HepG2 (cell line): ENCODE measurements around the gene SPG7. TPM values are rescaled to one million over a fixed set of nuclear protein-coding genes. Genes with fewer than 3 reads are reported as not detected.

Experiments used
- CHD2 ChIP-seq: IDR thresholded peaks from 2 replicates; pipeline ENCODE4 v1.6.1; 2011; ENCODE audit warnings: low read depth, low read length, improper control_type of control experiment
- FOXP1 ChIP-seq, 2 experiments: fragments of 450-650 bp in 1 of 2; IDR thresholded peaks; 2 replicates each; pipeline ENCODE4 v1.6.1; 2017 to 2018; ENCODE audit warnings: antibody characterized with exemption in 1 of 2
- GABPA ChIP-seq, 2 experiments: IDR thresholded peaks; 2 replicates each; pipeline ENCODE4 v1.6.1; 2011 to 2016; ENCODE audit warnings: low read depth in 2 of 2, low read length in 1 of 2, missing biosample characterization in 1 of 2, missing genetic modification characterization in 1 of 2
- GATA4 ChIP-seq: sonication (generic); IDR thresholded peaks from 2 replicates; pipeline ENCODE4 v1.6.1; 2016; ENCODE audit warnings: antibody characterized with exemption, low read depth, borderline replicate concordance
- JDP2 ChIP-seq: sonication (generic); formaldehyde crosslinking; IDR thresholded peaks from 2 replicates; pipeline ENCODE4 v1.8.1; 2022; ENCODE audit warnings: missing genetic modification reagents, borderline replicate concordance
- JUNB ChIP-seq: sonication (generic); formaldehyde crosslinking; IDR thresholded peaks from 2 replicates; pipeline ENCODE4 v1.8.0; 2022; ENCODE audit warnings: missing genetic modification reagents, mild to moderate bottlenecking, borderline replicate concordance
- KDM1A ChIP-seq: IDR thresholded peaks from 2 replicates; pipeline ENCODE4 v1.6.1; 2016; ENCODE audit warnings: missing compliant biosample characterization
- MIER3 ChIP-seq: IDR thresholded peaks from 2 replicates; pipeline ENCODE4 v1.6.1; 2016; ENCODE audit warnings: missing compliant biosample characterization, borderline replicate concordance
- MTF1 ChIP-seq: sonication (generic); formaldehyde crosslinking; IDR thresholded peaks from 2 replicates; pipeline ENCODE4 v1.5.0; 2020; ENCODE audit warnings: missing genetic modification reagents
- NR2F6 ChIP-seq, 2 experiments: IDR thresholded peaks; 2 replicates each; pipeline ENCODE4 v1.6.1; 2016; ENCODE audit warnings: antibody characterized with exemption in 1 of 2, mild to moderate bottlenecking in 1 of 2
- SOX5 ChIP-seq: IDR thresholded peaks from 2 replicates; pipeline ENCODE4 v1.6.1; 2016; ENCODE audit warnings: borderline replicate concordance
- YEATS2 ChIP-seq: sonication (generic); formaldehyde crosslinking; IDR thresholded peaks from 2 replicates; pipeline ENCODE4 v1.4.0; 2020; ENCODE audit warnings: missing genetic modification reagents, borderline replicate concordance
- ZNF253 ChIP-seq: sonication (generic); formaldehyde crosslinking; IDR thresholded peaks from 2 replicates; pipeline ENCODE4 v1.8.0; 2022; ENCODE audit warnings: mild to moderate bottlenecking, missing genetic modification reagents, borderline replicate concordance
- ZNF672 ChIP-seq: sonication (generic); formaldehyde crosslinking; IDR thresholded peaks from 2 replicates; pipeline ENCODE4 v1.8.1; 2022; ENCODE audit warnings: missing genetic modification reagents
- polyA plus RNA-seq, 8 experiments: library from polyadenylated mRNA; depleted of rRNA in 3 of 8; stranded (reverse) in 7 of 8; unstranded in 1 of 8; fragments of >200 nt; fragmentation: Illumina TruSeq in 4 of 8; extraction: Trizol in 4 of 8; gene quantifications; 2 replicates each; pipeline versions ENCODE4 v1.2.1 to v1.2.3, GENCODE V29; 2011 to 2016; ENCODE audit warnings: low read depth in 4 of 8, missing spikeins in 1 of 8, mixed read lengths in 1 of 8; ENCODE audit not compliant: insufficient read depth in 1 of 8
- total RNA-seq, 5 experiments: library from RNA; depleted of rRNA; stranded (reverse); fragments of >200 nt; fragmentation: Illumina TruSeq; extraction: Trizol; gene quantifications; 2 replicates each; pipeline ENCODE4 v1.2.3, GENCODE V29; 2016; ENCODE audit warnings: low read depth in 1 of 5
- TF ChIP-seq, protein P1 (sequence below): IDR thresholded peaks from 2 replicates; pipeline ENCODE4 v1.6.1; 2012; ENCODE audit warnings: low read depth, low read length, improper control_type of control experiment
- TF ChIP-seq, protein P2 (sequence below): IDR thresholded peaks from 2 replicates; pipeline ENCODE4 v1.6.1; 2018; ENCODE audit warnings: missing genetic modification reagents, mild to moderate bottlenecking, missing compliant biosample characterization
- TF ChIP-seq, protein P3 (sequence below): IDR thresholded peaks from 2 replicates; pipeline ENCODE4 v1.6.1; 2016; ENCODE audit warnings: mild to moderate bottlenecking
- TF ChIP-seq, protein P4 (sequence below): sonication (generic); formaldehyde crosslinking; IDR thresholded peaks from 2 replicates; pipeline ENCODE4; 2020; ENCODE audit warnings: missing genetic modification reagents, mild to moderate bottlenecking, borderline replicate concordance
- TF ChIP-seq, protein P5 (sequence below): sonication (generic); formaldehyde crosslinking; IDR thresholded peaks from 2 replicates; pipeline ENCODE4 v1.5.0; 2020; ENCODE audit warnings: missing genetic modification reagents

Gene SPG7
- total and polyA plus RNA-seq, 2 of the 13 experiments (the other 11 are each of a cell fraction or from before 2014, with no cell fraction given) = 66.0 to 136 TPM

DNA sequence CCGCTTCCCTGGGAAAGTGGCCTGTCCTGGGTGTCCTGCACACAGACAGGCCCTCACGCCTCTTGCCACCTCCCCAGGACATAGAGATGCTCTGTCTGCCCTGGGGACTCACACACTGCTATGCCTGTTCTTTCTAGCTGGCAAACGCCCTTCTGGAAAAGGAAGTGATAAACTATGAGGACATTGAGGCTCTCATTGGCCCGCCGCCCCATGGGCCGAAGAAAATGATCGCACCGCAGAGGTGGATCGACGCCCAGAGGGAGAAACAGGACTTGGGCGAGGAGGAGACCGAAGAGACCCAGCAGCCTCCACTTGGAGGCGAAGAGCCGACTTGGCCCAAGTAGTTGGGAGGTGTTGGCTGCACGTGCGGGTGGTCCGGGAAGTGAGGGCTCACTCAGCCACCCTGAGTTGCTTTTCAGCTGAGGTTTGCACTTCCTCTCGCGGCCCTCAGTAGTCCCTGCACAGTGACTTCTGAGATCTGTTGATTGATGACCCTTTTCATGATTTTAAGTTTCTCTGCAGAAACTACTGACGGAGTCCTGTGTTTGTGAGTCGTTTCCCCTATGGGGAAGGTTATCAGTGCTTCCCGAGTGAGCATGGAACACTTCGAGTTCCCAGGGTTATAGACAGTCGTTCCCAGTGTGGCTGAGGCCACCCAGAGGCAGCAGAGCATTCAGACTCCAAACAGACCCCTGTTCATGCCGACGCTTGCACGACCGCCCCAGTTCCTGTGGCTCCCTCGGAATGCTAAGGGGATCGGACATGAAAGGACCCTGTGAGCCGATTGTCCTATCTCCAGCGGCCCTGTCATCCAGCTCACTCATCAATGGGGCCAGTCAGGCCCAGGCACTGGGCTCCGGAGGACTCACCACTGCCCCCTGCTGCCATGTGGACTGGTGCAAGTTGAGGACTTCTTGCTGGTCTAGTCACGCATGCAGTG, 48.8 kb downstream of the SPG7 start (continued):
- TF ChIP-seq, protein P1, sequence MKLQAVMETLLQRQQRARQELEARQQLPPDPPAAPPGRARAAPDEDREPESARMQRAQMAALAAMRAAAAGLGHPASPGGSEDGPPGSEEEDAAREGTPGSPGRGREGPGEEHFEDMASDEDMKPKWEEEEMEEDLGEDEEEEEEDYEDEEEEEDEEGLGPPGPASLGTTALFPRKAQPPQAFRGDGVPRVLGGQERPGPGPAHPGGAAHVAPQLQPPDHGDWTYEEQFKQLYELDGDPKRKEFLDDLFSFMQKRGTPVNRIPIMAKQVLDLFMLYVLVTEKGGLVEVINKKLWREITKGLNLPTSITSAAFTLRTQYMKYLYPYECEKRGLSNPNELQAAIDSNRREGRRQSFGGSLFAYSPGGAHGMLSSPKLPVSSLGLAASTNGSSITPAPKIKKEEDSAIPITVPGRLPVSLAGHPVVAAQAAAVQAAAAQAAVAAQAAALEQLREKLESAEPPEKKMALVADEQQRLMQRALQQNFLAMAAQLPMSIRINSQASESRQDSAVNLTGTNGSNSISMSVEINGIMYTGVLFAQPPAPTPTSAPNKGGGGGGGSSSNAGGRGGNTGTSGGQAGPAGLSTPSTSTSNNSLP = 0 out of 2 replicates have a peak, but pooled peaks have one; percentile 10
- no peak for TF ChIP-seq KDM1A (CRISPR knock-in tag)
- no peak for TF ChIP-seq JUNB (CRISPR knock-in tag)
- TF ChIP-seq MTF1 (CRISPR knock-in tag) = no peak
- TF ChIP-seq GABPA (IDR thresholded peaks at IDR 0.05; ENCODE audit: low read depth, low read length) = no peak
- TF ChIP-seq GABPA (CRISPR knock-in tag; IDR thresholded peaks at IDR 0.05; ENCODE audit: low read depth) = no peak
- no peak for TF ChIP-seq GATA4
- 0 out of 2 replicates have a peak, but pooled peaks have one; percentile 39 for TF ChIP-seq SOX5 (CRISPR knock-in tag)
- no peak for TF ChIP-seq FOXP1 (IDR thresholded peaks at IDR 0.05)
- TF ChIP-seq FOXP1 (CRISPR knock-in tag; IDR thresholded peaks at IDR 0.05) = no peak
- no peak for TF ChIP-seq NR2F6 (IDR thresholded peaks at IDR 0.05)
- TF ChIP-seq NR2F6 (CRISPR knock-in tag; IDR thresholded peaks at IDR 0.05) = peak; percentile 30; the same call in 1 of the 2 replicates
- TF ChIP-seq, protein P2, sequence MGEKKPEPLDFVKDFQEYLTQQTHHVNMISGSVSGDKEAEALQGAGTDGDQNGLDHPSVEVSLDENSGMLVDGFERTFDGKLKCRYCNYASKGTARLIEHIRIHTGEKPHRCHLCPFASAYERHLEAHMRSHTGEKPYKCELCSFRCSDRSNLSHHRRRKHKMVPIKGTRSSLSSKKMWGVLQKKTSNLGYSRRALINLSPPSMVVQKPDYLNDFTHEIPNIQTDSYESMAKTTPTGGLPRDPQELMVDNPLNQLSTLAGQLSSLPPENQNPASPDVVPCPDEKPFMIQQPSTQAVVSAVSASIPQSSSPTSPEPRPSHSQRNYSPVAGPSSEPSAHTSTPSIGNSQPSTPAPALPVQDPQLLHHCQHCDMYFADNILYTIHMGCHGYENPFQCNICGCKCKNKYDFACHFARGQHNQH = peak; percentile 53; the same call in 1 of the 2 replicates
- TF ChIP-seq, protein P3, sequence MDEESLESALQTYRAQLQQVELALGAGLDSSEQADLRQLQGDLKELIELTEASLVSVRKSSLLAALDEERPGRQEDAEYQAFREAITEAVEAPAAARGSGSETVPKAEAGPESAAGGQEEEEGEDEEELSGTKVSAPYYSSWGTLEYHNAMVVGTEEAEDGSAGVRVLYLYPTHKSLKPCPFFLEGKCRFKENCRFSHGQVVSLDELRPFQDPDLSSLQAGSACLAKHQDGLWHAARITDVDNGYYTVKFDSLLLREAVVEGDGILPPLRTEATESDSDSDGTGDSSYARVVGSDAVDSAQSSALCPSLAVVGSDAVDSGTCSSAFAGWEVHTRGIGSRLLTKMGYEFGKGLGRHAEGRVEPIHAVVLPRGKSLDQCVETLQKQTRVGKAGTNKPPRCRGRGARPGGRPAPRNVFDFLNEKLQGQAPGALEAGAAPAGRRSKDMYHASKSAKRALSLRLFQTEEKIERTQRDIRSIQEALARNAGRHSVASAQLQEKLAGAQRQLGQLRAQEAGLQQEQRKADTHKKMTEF = no peak
- TF ChIP-seq ZNF672 (CRISPR knock-in tag) = no peak
- no peak for TF ChIP-seq ZNF253 (CRISPR knock-in tag)
- TF ChIP-seq, protein P4, sequence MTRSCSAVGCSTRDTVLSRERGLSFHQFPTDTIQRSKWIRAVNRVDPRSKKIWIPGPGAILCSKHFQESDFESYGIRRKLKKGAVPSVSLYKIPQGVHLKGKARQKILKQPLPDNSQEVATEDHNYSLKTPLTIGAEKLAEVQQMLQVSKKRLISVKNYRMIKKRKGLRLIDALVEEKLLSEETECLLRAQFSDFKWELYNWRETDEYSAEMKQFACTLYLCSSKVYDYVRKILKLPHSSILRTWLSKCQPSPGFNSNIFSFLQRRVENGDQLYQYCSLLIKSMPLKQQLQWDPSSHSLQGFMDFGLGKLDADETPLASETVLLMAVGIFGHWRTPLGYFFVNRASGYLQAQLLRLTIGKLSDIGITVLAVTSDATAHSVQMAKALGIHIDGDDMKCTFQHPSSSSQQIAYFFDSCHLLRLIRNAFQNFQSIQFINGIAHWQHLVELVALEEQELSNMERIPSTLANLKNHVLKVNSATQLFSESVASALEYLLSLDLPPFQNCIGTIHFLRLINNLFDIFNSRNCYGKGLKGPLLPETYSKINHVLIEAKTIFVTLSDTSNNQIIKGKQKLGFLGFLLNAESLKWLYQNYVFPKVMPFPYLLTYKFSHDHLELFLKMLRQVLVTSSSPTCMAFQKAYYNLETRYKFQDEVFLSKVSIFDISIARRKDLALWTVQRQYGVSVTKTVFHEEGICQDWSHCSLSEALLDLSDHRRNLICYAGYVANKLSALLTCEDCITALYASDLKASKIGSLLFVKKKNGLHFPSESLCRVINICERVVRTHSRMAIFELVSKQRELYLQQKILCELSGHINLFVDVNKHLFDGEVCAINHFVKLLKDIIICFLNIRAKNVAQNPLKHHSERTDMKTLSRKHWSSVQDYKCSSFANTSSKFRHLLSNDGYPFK = no peak
- peak; percentile 65; the same call in 1 of the 2 replicates for TF ChIP-seq YEATS2 (CRISPR knock-in tag)
- TF ChIP-seq MIER3 = peak; percentile 60; the same call in 1 of the 2 replicates
- no peak for TF ChIP-seq JDP2 (CRISPR knock-in tag)
- TF ChIP-seq CHD2 = no peak
- TF ChIP-seq, protein P5, sequence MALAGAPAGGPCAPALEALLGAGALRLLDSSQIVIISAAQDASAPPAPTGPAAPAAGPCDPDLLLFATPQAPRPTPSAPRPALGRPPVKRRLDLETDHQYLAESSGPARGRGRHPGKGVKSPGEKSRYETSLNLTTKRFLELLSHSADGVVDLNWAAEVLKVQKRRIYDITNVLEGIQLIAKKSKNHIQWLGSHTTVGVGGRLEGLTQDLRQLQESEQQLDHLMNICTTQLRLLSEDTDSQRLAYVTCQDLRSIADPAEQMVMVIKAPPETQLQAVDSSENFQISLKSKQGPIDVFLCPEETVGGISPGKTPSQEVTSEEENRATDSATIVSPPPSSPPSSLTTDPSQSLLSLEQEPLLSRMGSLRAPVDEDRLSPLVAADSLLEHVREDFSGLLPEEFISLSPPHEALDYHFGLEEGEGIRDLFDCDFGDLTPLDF = no peak
